Measurements from ENCODE around the gene PRKCA.

- TF ChIP-seq CTCF (IDR thresholded peaks at IDR 0.05) (no peak), POLR2A (IDR thresholded peaks at IDR 0.05) (no peak)
These were observed 135.1 kb downstream of the PRKCA start for GRCh38 chr17:66437476-66438026.
